HCT116 (cell line): ENCODE results near the gene F10. TPM values are rescaled to one million over a fixed set of nuclear protein-coding genes. Genes with fewer than 3 reads are reported as not detected.

Source experiments
- ATAC-seq: fragments of 200-7000 bp; cut with Tn5 transposase; 2 replicates; pipeline ENCODE4 v1.9.1; 2020; ENCODE audit warnings: mild to moderate bottlenecking, moderate library complexity
- BruUV-seq: library from RNA; stranded (reverse); fragments of 400-500 nt; replicated peaks from 2 replicates; lab custom pipeline; 2021; lab: Mats Ljungman, UMichigan
- CTCF ChIA-PET: fragments of 300-600 bp; sonication (Branson Sonifier 250); formaldehyde crosslinking; loops from one replicate; lab custom pipeline; 2021; ENCODE audit warnings: antibody characterized with exemption; lab: Charles Lee
- POLR2A ChIA-PET: fragments of 300-600, 350-600 bp; sonication (Branson Sonifier 250); formaldehyde crosslinking; loops from one replicate; lab custom pipeline; 2021; ENCODE audit warnings: antibody characterized with exemption; lab: Charles Lee
- RAD21 ChIA-PET, 2 experiments: fragments of 300-600 bp; sonication (Branson Sonifier 250); formaldehyde crosslinking; loops; one replicate each; lab custom pipeline; 2023; ENCODE audit warnings: low total read pairs in 2 of 2; ENCODE audit not compliant: uncharacterized antibody in 2 of 2, unreplicated experiment in 2 of 2, low non-redundant PET in 1 of 2; lab: Charles Lee
- DNase-seq: peaks from one replicate; pipeline ENCODE4 v3.0.0-alpha.2; 2010; ENCODE audit warnings: low read depth, low spot score
- H2AFZ ChIP-seq: fragments of 200-600 bp; shearing (Covaris generic), sonication (generic); 2 replicates; pipeline ENCODE4 v1.6.1; 2017; ENCODE audit warnings: low read depth, mixed run types, mixed read lengths, antibody characterized with exemption, low read length; ENCODE audit not compliant: poor library complexity, severe bottlenecking
- H3K27ac ChIP-seq: 2 replicates; pipeline ENCODE4 v1.5.1; 2012; ENCODE audit warnings: low read depth, low read length
- H3K27me3 ChIP-seq: fragments of 200-600 bp; sonication (generic); 2 replicates; pipeline ENCODE4 v1.6.1; 2016; ENCODE audit warnings: mixed run types, low read length, mixed read lengths; ENCODE audit not compliant: insufficient read depth
- H3K36me3 ChIP-seq, 2 experiments: fragments of 200-500 bp in 1 of 2; fragments of 200-600 bp in 1 of 2; sonication (Bioruptor generic) in 1 of 2; sonication (generic) in 1 of 2; 2 replicates each; pipeline versions ENCODE4 v1.5.1 to v1.6.1; 2014 to 2016; ENCODE audit warnings: low read length in 2 of 2, inconsistent platforms in 1 of 2, mixed read lengths in 1 of 2, mixed run types in 1 of 2; ENCODE audit not compliant: insufficient read depth in 2 of 2, control insufficient read depth in 1 of 2
- H3K4me1 ChIP-seq, 2 experiments: fragments of 200-600 bp in 1 of 2; sonication (generic) in 1 of 2; 2 replicates each; pipeline versions ENCODE4 v1.5.1 to v1.6.1; 2012 to 2017; ENCODE audit warnings: low read length in 2 of 2, inconsistent platforms in 1 of 2, mild to moderate bottlenecking in 1 of 2, mixed read lengths in 1 of 2, mixed run types in 1 of 2, moderate library complexity in 1 of 2; ENCODE audit not compliant: insufficient read depth in 2 of 2, control insufficient read depth in 1 of 2
- H3K4me2 ChIP-seq: fragments of 200-600 bp; sonication (generic); 2 replicates; pipeline ENCODE4 v1.6.1; 2017; ENCODE audit warnings: mixed run types, low read length, mixed read lengths
- H3K4me3 ChIP-seq, 2 experiments: fragments of 200-600 bp in 1 of 2; sonication (generic) in 1 of 2; replicated peaks in 1 of 2; 2 replicates each; pipeline ENCODE4 v1.5.1; 2011 to 2016; ENCODE audit warnings: low read length in 2 of 2, control low read depth in 1 of 2, low read depth in 1 of 2, mild to moderate bottlenecking in 1 of 2, mixed read lengths in 1 of 2, mixed run types in 1 of 2
- H3K79me2 ChIP-seq: fragments of 200-600 bp; sonication (generic); 2 replicates; pipeline ENCODE4 v1.6.1; 2017; ENCODE audit warnings: mild to moderate bottlenecking, mixed run types, low read length, moderate library complexity, mixed read lengths; ENCODE audit not compliant: insufficient read depth
- H3K9ac ChIP-seq: fragments of 200-600 bp; sonication (generic); 2 replicates; pipeline ENCODE4 v1.6.1; 2016; ENCODE audit warnings: low read length, mixed read lengths
- H3K9me2 ChIP-seq: fragments of 200-600 bp; sonication (generic), shearing (Covaris generic); 2 replicates; pipeline ENCODE4 v1.6.1; 2017; ENCODE audit warnings: mixed run types, mild to moderate bottlenecking, moderate library complexity; ENCODE audit not compliant: insufficient read depth
- H3K9me3 ChIP-seq, 2 experiments: fragments of 200-500 bp in 1 of 2; fragments of 200-600 bp in 1 of 2; sonication (Bioruptor generic) in 1 of 2; sonication (generic) in 1 of 2; 2 replicates each; pipeline ENCODE4 v1.6.1; 2014 to 2017; ENCODE audit warnings: low read length in 2 of 2, mixed read lengths in 2 of 2, inconsistent platforms in 1 of 2, low read depth in 1 of 2, mild to moderate bottlenecking in 1 of 2, mixed run types in 1 of 2, moderate library complexity in 1 of 2; ENCODE audit not compliant: control insufficient read depth in 1 of 2, insufficient read depth in 1 of 2
- H4K20me1 ChIP-seq: fragments of 200-600 bp; sonication (generic), shearing (Covaris generic); 2 replicates; pipeline ENCODE4 v1.6.1; 2017; ENCODE audit warnings: mixed run types, mild to moderate bottlenecking, moderate library complexity; ENCODE audit not compliant: insufficient read depth
- ATF3 ChIP-seq: IDR thresholded peaks from 2 replicates; pipeline ENCODE4 v1.6.1; 2012
- POLR2A ChIP-seq: IDR thresholded peaks from 2 replicates; pipeline ENCODE4 v1.7.0; 2011; ENCODE audit warnings: borderline replicate concordance; ENCODE audit not compliant: insufficient read depth, insufficient read length; ENCODE audit errors: extremely low read depth
- REST ChIP-seq: IDR thresholded peaks from 2 replicates; pipeline ENCODE4 v1.6.1; 2012; ENCODE audit warnings: low read depth
- SIN3A ChIP-seq: IDR thresholded peaks from 2 replicates; pipeline ENCODE4 v1.6.1; 2012; ENCODE audit warnings: low read depth
- SP1 ChIP-seq: IDR thresholded peaks from 2 replicates; pipeline ENCODE4 v1.6.1; 2012; ENCODE audit warnings: low read depth
- SRF ChIP-seq: IDR thresholded peaks from 2 replicates; pipeline ENCODE4 v1.6.1; 2012; ENCODE audit warnings: low read depth
- intact Hi-C: fragments of 100-400 bp; cut with micrococcal nuclease; formaldehyde crosslinking; loops from 2 replicates; pipeline ENCODE4 v1.10.0; 2022
- total RNA-seq: library from RNA; stranded (reverse); gene quantifications from one replicate; pipeline ENCODE4 v1.2.1, GENCODE V29; 2021; ENCODE audit not compliant: unreplicated experiment

F10 gene
- total RNA-seq, 1 experiment from 2014 or later, result 4.0 TPM

- ATAC-seq, result no peak
- no peak overlapping the region for H3K4me3 ChIP-seq
Observed at GRCh38 chr13:113140677-113141600, 18.3 kb downstream of the F10 start.

More at GRCh38 chr13:113140677-113141600, 18.3 kb downstream of the F10 start:
- no peaks in the 10 kb centered on the region for H3K4me1 ChIP-seq
- CTCF ChIA-PET, result no interaction called here
- H4K20me1 ChIP-seq, result no peaks in the 10 kb centered on the region
- RAD21 ChIA-PET, result no interaction called here
- H3K36me3 ChIP-seq, result no peaks in the 10 kb centered on the region
- H3K9me3 ChIP-seq, result no peaks in the 10 kb centered on the region
- intact Hi-C loops, result no loop called here
- TF ChIP-seq SRF, result no peak
- TF ChIP-seq SIN3A, result no peak
- TF ChIP-seq SP1, result no peak
- TF ChIP-seq POLR2A, result no peak
- TF ChIP-seq ATF3, result no peak
- no peak for TF ChIP-seq REST
- TF ChIP-seq, all 23 proteins: peak for 0
- Histone ChIP-seq H3K4me2 (no peak overlapping the region), H2AFZ (no peak overlapping the region), H3K27ac (no peak overlapping the region), H3K27me3 (no peaks in the 10 kb centered on the region), H3K9ac (no peak overlapping the region), H3K9me2 (no peaks in the 10 kb centered on the region), H3K79me2 (no peaks in the 10 kb centered on the region)
- POLR2A ChIA-PET, result no interaction called here
- no peak for DNase-seq
- no TSS peak for BruUV-seq
